GM12878 (cell line): ENCODE measurements around the gene KCTD19. TPM values are rescaled to one million over a fixed set of nuclear protein-coding genes. Genes with fewer than 3 reads are reported as not detected.

ENCODE experiments used
- BMI1 ChIP-seq: fragments of 450-650 bp; IDR thresholded peaks from 2 replicates; pipeline ENCODE4 v1.6.1; 2016; ENCODE audit warnings: mild to moderate bottlenecking, moderate library complexity, borderline replicate concordance
- BRCA1 ChIP-seq: IDR thresholded peaks from 2 replicates; pipeline ENCODE4 v1.6.1; 2011; ENCODE audit warnings: low read depth, low read length, improper control_type of control experiment
- CBX3 ChIP-seq: fragments of 200-600 bp; sonication (generic); IDR thresholded peaks from 2 replicates; pipeline ENCODE4 v1.6.1; 2016; ENCODE audit warnings: low read depth, borderline replicate concordance
- CEBPB ChIP-seq, 2 experiments: fragments of 150-350 bp in 1 of 2; IDR thresholded peaks; 2 replicates each; pipeline ENCODE4 v1.6.1; 2012 to 2014; ENCODE audit warnings: low read depth in 2 of 2, low read length in 2 of 2, borderline replicate concordance in 1 of 2, inconsistent platforms in 1 of 2
- CHD1 ChIP-seq: IDR thresholded peaks from 2 replicates; pipeline ENCODE4 v1.6.1; 2012; ENCODE audit warnings: low read depth, low read length, improper control_type of control experiment
- CUX1 ChIP-seq: IDR thresholded peaks from 2 replicates; pipeline ENCODE4 v1.6.1; 2012; ENCODE audit warnings: improper control_type of control experiment, low read depth, low read length; ENCODE audit not compliant: insufficient replicate concordance
- IRF4 ChIP-seq: IDR thresholded peaks from 2 replicates; pipeline ENCODE4 v1.6.1; 2011; ENCODE audit warnings: low read depth, low read length
- MTA3 ChIP-seq: IDR thresholded peaks from 2 replicates; pipeline ENCODE4 v1.6.1; 2012; ENCODE audit warnings: low read length, inconsistent platforms, borderline replicate concordance
- NBN ChIP-seq: fragments of 450-650 bp; IDR thresholded peaks from 2 replicates; pipeline ENCODE4 v1.6.1; 2016
- NFYB ChIP-seq: IDR thresholded peaks from 2 replicates; pipeline ENCODE4 v1.6.1; 2011; ENCODE audit warnings: low read depth, mild to moderate bottlenecking, low read length, improper control_type of control experiment, moderate library complexity; ENCODE audit not compliant: insufficient read depth
- RCOR1 ChIP-seq: conservative IDR thresholded peaks from 2 replicates; pipeline ENCODE4 v1.6.1; 2012; ENCODE audit warnings: low read depth, low read length, improper control_type of control experiment
- RUNX3 ChIP-seq: IDR thresholded peaks from 2 replicates; pipeline ENCODE4 v1.6.1; 2012; ENCODE audit warnings: low read length, inconsistent platforms
- SIN3A ChIP-seq: IDR thresholded peaks from 2 replicates; pipeline ENCODE4 v1.6.1; 2012; ENCODE audit warnings: low read depth, low read length, improper control_type of control experiment
- SREBF1 ChIP-seq: IDR thresholded peaks from 2 replicates; pipeline ENCODE4 v1.6.1; 2012; ENCODE audit warnings: mild to moderate bottlenecking, low read length
- SUPT20H ChIP-seq: IDR thresholded peaks from 2 replicates; pipeline ENCODE4 v1.6.1; 2011; ENCODE audit warnings: low read depth, mild to moderate bottlenecking, low read length, moderate library complexity, borderline replicate concordance; ENCODE audit not compliant: control insufficient read depth
- ZNF217 ChIP-seq: fragments of 450-650 bp; IDR thresholded peaks from 2 replicates; pipeline ENCODE4 v1.6.1; 2017; ENCODE audit warnings: antibody characterized with exemption, mild to moderate bottlenecking
- polyA plus RNA-seq, 11 experiments: library from polyadenylated mRNA; depleted of rRNA in 4 of 11; unstranded in 6 of 11; stranded (reverse) in 5 of 11; fragments of >200 nt; fragmentation: Nextera tagmentation in 4 of 11; fragmentation: Illumina TruSeq in 1 of 11; extraction: Ambion mirVana in 4 of 11; extraction: Trizol in 1 of 11; gene quantifications; 1 replicate in 1 of 11; 2 replicates in 10 of 11; pipeline versions ENCODE4 v1.2.1 to v1.2.3, GENCODE V29; 2011 to 2016; ENCODE audit warnings: inconsistent platforms in 2 of 11, missing spikeins in 2 of 11, low read depth in 1 of 11
- total RNA-seq, 4 experiments: library from RNA; depleted of rRNA in 3 of 4; stranded (reverse); fragments of >200 nt in 3 of 4; fragmentation: Illumina TruSeq in 1 of 4; extraction: Trizol in 1 of 4; gene quantifications; 2 replicates each; pipeline versions ENCODE4 v1.2.1 to v1.2.3, GENCODE V29; 2013 to 2021
- TF ChIP-seq, protein P1 (sequence below): fragments of 450-650 bp; formaldehyde crosslinking; IDR thresholded peaks from 2 replicates; pipeline ENCODE4 v1.4.0; 2020; ENCODE audit warnings: mild to moderate bottlenecking, moderate library complexity
- TF ChIP-seq, protein P2 (sequence below): fragments of 450-650 bp; formaldehyde crosslinking; IDR thresholded peaks from 2 replicates; pipeline ENCODE4 v1.4.0; 2022; ENCODE audit warnings: mild to moderate bottlenecking, moderate library complexity

KCTD19 gene
- total and polyA plus RNA-seq, 10 of the 15 experiments (the other 5 are each of a cell fraction or from before 2014, with no cell fraction given), result 1.6 to 8.9 (median 3.9) TPM

GRCh38 chr16:67311607-67312488 lies 14.7 kb downstream of the KCTD19 start (continued):
- TF ChIP-seq, protein P1, sequence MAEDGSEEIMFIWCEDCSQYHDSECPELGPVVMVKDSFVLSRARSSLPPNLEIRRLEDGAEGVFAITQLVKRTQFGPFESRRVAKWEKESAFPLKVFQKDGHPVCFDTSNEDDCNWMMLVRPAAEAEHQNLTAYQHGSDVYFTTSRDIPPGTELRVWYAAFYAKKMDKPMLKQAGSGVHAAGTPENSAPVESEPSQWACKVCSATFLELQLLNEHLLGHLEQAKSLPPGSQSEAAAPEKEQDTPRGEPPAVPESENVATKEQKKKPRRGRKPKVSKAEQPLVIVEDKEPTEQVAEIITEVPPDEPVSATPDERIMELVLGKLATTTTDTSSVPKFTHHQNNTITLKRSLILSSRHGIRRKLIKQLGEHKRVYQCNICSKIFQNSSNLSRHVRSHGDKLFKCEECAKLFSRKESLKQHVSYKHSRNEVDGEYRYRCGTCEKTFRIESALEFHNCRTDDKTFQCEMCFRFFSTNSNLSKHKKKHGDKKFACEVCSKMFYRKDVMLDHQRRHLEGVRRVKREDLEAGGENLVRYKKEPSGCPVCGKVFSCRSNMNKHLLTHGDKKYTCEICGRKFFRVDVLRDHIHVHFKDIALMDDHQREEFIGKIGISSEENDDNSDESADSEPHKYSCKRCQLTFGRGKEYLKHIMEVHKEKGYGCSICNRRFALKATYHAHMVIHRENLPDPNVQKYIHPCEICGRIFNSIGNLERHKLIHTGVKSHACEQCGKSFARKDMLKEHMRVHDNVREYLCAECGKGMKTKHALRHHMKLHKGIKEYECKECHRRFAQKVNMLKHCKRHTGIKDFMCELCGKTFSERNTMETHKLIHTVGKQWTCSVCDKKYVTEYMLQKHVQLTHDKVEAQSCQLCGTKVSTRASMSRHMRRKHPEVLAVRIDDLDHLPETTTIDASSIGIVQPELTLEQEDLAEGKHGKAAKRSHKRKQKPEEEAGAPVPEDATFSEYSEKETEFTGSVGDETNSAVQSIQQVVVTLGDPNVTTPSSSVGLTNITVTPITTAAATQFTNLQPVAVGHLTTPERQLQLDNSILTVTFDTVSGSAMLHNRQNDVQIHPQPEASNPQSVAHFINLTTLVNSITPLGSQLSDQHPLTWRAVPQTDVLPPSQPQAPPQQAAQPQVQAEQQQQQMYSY (CRISPR knock-in tag), result no peak
- no peak for TF ChIP-seq CHD1
- TF ChIP-seq RCOR1, result no peak
- peak; percentile 95 for TF ChIP-seq RUNX3
- TF ChIP-seq MTA3, result peak; percentile 91
- TF ChIP-seq ZNF217, result no peak
- TF ChIP-seq SUPT20H, result no peak
- TF ChIP-seq BRCA1, result no peak
- TF ChIP-seq NBN, result peak; percentile 95
- TF ChIP-seq CUX1, result peak; percentile 32
- TF ChIP-seq, protein P2, sequence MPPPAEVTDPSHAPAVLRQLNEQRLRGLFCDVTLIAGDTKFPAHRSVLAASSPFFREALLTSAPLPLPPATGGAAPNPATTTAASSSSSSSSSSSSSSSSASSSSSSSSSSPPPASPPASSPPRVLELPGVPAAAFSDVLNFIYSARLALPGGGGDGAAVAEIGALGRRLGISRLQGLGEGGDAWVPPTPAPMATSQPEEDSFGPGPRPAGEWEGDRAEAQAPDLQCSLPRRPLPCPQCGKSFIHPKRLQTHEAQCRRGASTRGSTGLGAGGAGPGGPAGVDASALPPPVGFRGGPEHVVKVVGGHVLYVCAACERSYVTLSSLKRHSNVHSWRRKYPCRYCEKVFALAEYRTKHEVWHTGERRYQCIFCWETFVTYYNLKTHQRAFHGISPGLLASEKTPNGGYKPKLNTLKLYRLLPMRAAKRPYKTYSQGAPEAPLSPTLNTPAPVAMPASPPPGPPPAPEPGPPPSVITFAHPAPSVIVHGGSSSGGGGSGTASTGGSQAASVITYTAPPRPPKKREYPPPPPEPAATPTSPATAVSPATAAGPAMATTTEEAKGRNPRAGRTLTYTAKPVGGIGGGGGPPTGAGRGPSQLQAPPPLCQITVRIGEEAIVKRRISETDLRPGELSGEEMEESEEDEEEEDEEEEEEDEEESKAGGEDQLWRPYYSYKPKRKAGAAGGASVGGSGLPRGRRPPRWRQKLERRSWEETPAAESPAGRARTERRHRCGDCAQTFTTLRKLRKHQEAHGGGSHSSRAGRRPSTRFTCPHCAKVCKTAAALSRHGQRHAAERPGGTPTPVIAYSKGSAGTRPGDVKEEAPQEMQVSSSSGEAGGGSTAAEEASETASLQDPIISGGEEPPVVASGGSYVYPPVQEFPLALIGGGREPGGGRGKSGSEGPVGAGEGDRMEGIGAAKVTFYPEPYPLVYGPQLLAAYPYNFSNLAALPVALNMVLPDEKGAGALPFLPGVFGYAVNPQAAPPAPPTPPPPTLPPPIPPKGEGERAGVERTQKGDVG (CRISPR knock-in tag), result no peak
- TF ChIP-seq CBX3, result no peak
- TF ChIP-seq NFYB, result 0 out of 2 replicates have a peak, but pooled peaks have one; percentile 20
- TF ChIP-seq SIN3A, result no peak
- TF ChIP-seq CEBPB (IDR thresholded peaks at IDR 0.05; ENCODE audit: borderline replicate concordance in 1 of 2, low read depth in 2 of 2, low read length in 2 of 2), result peak in 1 of 2 experiments; percentile 83; a peak in 1 of 4 replicates
- TF ChIP-seq BMI1, result peak; percentile 63; the same call in 1 of the 2 replicates
- TF ChIP-seq IRF4, result peak; percentile 97
- TF ChIP-seq SREBF1, result no peak
